HepG2 (cell line): Measurements from ENCODE around the gene TAS1R1. TPM values are rescaled to one million over a fixed set of nuclear protein-coding genes. Genes with fewer than 3 reads are reported as not detected.

Experiments used
- MED13 ChIP-seq: sonication (generic); formaldehyde crosslinking; IDR thresholded peaks from 2 replicates; pipeline ENCODE4 v1.5.0; 2020; ENCODE audit warnings: missing genetic modification reagents
- MIER3 ChIP-seq: IDR thresholded peaks from 2 replicates; pipeline ENCODE4 v1.6.1; 2016; ENCODE audit warnings: missing compliant biosample characterization, borderline replicate concordance
- RXRA ChIP-seq: sonication (generic); formaldehyde crosslinking; IDR thresholded peaks from 2 replicates; pipeline ENCODE4 v1.5.1; 2020; ENCODE audit warnings: missing genetic modification reagents
- ZFP62 ChIP-seq: sonication (generic); formaldehyde crosslinking; IDR thresholded peaks from 2 replicates; pipeline ENCODE4 v1.4.0; 2020; ENCODE audit warnings: missing genetic modification reagents
- ZSCAN21 ChIP-seq: sonication (generic); formaldehyde crosslinking; IDR thresholded peaks from 2 replicates; pipeline ENCODE4 v1.8.0; 2022; ENCODE audit warnings: mild to moderate bottlenecking, missing genetic modification reagents, moderate library complexity, borderline replicate concordance
- polyA plus RNA-seq, 8 experiments: library from polyadenylated mRNA; depleted of rRNA in 3 of 8; stranded (reverse) in 7 of 8; unstranded in 1 of 8; fragments of >200 nt; fragmentation: Illumina TruSeq in 4 of 8; extraction: Trizol in 4 of 8; gene quantifications; 2 replicates each; pipeline versions ENCODE4 v1.2.1 to v1.2.3, GENCODE V29; 2011 to 2016; ENCODE audit warnings: low read depth in 4 of 8, missing spikeins in 1 of 8, mixed read lengths in 1 of 8; ENCODE audit not compliant: insufficient read depth in 1 of 8
- total RNA-seq, 5 experiments: library from RNA; depleted of rRNA; stranded (reverse); fragments of >200 nt; fragmentation: Illumina TruSeq; extraction: Trizol; gene quantifications; 2 replicates each; pipeline ENCODE4 v1.2.3, GENCODE V29; 2016; ENCODE audit warnings: low read depth in 1 of 5
- TF ChIP-seq, protein P1 (sequence below): sonication (generic); formaldehyde crosslinking; IDR thresholded peaks from 2 replicates; pipeline ENCODE4 v1.4.0; 2020; ENCODE audit warnings: missing genetic modification reagents
- TF ChIP-seq, protein P2 (sequence below): sonication (generic); formaldehyde crosslinking; IDR thresholded peaks from 2 replicates; pipeline ENCODE4 v1.5.0; 2020; ENCODE audit warnings: missing genetic modification reagents
- TF ChIP-seq, protein P3 (sequence below): sonication (generic); formaldehyde crosslinking; IDR thresholded peaks from 2 replicates; pipeline ENCODE4 v1.4.0; 2020; ENCODE audit warnings: missing genetic modification reagents, borderline replicate concordance
- TF ChIP-seq, protein P4 (sequence below): sonication (generic); formaldehyde crosslinking; IDR thresholded peaks from 2 replicates; pipeline ENCODE4 v1.8.0; 2022; ENCODE audit warnings: low read depth, missing genetic modification reagents

The TAS1R1 gene
- total and polyA plus RNA-seq, 2 of the 13 experiments (the other 11 are each of a cell fraction or from before 2014, with no cell fraction given) = 1.4 to 1.6 TPM

DNA sequence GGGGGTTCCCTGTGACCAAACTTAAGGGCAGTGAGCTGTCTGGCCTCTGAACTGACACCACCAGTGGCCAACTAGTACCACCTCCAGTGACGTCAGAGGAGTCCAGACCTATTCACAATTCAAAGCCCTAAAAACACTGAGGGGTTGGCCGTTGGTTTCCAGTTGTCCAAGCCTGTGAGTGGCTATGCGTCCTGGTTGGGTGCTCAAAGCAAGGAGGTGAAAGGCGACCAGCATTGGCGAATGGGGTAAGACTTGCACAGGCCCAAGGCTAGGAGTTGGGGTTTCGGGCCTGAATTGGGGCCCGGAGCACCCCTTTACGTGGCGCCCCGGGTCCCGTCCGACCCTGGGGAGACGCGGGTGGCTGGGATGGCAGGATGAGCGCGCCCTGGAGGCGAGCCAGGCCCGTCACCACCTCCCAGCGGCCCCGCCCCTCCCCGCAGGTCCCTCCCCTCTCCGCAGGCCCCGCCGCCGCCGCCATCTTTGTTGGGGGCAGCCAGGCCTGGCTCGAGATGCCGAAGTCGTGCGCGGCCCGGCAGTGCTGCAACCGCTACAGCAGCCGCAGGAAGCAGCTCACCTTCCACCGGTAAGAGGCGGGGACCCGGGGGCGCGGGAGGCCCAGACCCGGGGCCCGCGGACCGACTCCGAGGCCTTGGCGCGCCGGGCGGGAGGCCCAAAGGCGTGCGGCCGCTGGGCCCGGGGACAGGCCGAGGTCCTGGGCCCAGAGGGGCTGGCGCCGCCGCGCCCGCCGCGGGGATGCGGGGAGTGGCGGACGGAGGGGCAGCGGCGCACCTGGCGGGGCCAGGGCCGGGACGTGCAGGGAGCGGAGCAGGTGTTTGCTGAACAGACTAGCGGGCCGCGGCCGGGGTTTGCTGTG is 69.8 kb downstream of the TAS1R1 start, which contains the start of gene THAP3 (continued):
- TF ChIP-seq, protein P1, sequence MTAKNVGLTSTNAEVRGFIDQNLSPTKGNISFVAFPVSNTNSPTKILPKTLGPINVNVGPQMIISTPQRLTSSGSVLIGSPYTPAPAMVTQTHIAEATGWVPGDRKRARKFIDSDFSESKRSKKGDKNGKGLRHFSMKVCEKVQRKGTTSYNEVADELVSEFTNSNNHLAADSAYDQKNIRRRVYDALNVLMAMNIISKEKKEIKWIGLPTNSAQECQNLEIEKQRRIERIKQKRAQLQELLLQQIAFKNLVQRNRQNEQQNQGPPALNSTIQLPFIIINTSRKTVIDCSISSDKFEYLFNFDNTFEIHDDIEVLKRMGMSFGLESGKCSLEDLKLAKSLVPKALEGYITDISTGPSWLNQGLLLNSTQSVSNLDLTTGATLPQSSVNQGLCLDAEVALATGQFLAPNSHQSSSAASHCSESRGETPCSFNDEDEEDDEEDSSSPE = no peak
- TF ChIP-seq, protein P2, sequence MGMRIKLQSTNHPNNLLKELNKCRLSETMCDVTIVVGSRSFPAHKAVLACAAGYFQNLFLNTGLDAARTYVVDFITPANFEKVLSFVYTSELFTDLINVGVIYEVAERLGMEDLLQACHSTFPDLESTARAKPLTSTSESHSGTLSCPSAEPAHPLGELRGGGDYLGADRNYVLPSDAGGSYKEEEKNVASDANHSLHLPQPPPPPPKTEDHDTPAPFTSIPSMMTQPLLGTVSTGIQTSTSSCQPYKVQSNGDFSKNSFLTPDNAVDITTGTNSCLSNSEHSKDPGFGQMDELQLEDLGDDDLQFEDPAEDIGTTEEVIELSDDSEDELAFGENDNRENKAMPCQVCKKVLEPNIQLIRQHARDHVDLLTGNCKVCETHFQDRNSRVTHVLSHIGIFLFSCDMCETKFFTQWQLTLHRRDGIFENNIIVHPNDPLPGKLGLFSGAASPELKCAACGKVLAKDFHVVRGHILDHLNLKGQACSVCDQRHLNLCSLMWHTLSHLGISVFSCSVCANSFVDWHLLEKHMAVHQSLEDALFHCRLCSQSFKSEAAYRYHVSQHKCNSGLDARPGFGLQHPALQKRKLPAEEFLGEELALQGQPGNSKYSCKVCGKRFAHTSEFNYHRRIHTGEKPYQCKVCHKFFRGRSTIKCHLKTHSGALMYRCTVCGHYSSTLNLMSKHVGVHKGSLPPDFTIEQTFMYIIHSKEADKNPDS (CRISPR knock-in tag) = no peak; the same call in 1 of the 2 replicates
- TF ChIP-seq ZSCAN21 (CRISPR knock-in tag) (no peak), RXRA (no peak), MED13 (CRISPR knock-in tag) (no peak), MIER3 (CRISPR knock-in tag) (no peak; the same call in 1 of the 2 replicates), ZFP62 (CRISPR knock-in tag) (no peak)
- TF ChIP-seq, protein P3, sequence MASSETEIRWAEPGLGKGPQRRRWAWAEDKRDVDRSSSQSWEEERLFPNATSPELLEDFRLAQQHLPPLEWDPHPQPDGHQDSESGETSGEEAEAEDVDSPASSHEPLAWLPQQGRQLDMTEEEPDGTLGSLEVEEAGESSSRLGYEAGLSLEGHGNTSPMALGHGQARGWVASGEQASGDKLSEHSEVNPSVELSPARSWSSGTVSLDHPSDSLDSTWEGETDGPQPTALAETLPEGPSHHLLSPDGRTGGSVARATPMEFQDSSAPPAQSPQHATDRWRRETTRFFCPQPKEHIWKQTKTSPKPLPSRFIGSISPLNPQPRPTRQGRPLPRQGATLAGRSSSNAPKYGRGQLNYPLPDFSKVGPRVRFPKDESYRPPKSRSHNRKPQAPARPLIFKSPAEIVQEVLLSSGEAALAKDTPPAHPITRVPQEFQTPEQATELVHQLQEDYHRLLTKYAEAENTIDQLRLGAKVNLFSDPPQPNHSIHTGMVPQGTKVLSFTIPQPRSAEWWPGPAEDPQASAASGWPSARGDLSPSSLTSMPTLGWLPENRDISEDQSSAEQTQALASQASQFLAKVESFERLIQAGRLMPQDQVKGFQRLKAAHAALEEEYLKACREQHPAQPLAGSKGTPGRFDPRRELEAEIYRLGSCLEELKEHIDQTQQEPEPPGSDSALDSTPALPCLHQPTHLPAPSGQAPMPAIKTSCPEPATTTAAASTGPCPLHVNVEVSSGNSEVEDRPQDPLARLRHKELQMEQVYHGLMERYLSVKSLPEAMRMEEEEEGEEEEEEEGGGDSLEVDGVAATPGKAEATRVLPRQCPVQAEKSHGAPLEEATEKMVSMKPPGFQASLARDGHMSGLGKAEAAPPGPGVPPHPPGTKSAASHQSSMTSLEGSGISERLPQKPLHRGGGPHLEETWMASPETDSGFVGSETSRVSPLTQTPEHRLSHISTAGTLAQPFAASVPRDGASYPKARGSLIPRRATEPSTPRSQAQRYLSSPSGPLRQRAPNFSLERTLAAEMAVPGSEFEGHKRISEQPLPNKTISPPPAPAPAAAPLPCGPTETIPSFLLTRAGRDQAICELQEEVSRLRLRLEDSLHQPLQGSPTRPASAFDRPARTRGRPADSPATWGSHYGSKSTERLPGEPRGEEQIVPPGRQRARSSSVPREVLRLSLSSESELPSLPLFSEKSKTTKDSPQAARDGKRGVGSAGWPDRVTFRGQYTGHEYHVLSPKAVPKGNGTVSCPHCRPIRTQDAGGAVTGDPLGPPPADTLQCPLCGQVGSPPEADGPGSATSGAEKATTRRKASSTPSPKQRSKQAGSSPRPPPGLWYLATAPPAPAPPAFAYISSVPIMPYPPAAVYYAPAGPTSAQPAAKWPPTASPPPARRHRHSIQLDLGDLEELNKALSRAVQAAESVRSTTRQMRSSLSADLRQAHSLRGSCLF (CRISPR knock-in tag) = no peak
- TF ChIP-seq, protein P4, sequence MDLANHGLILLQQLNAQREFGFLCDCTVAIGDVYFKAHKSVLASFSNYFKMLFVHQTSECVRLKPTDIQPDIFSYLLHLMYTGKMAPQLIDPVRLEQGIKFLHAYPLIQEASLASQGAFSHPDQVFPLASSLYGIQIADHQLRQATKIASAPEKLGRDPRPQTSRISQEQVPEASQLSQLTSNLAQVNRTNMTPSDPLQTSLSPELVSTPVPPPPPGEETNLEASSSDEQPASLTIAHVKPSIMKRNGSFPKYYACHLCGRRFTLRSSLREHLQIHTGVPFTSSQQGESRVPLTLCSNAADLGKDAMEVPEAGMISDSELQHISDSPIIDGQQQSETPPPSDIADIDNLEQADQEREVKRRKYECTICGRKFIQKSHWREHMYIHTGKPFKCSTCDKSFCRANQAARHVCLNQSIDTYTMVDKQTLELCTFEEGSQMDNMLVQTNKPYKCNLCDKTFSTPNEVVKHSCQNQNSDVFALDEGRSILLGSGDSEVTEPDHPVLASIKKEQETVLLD (CRISPR knock-in tag) = peak; percentile 73
